Measurements from ENCODE around the gene KIAA1614. TPM values are rescaled to one million over a fixed set of nuclear protein-coding genes. Genes with fewer than 3 reads are reported as not detected.

KIAA1614 gene
- polyA plus RNA-seq, 1 of the 3 experiments (the other 2 are of a cell fraction), result 1.1 TPM

DNA sequence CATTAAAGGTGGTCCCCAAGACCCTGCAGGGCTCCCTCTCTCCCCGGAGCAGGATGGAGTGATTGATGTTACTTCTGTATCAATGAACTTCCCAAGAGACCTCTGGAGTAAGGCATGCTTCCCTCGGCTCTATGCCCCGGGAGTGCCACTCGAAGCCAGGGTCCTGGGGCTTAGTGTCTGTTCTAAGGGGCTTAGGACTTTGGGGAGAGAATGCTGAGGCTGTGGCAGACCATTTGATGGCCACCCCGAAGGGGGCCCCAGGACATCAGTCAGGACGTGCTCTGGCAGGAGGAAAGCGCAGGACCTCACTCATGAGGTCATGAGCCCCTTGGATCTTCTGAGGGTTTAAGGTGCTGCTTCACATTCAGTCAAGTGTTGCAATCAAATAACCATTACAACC is 7.5 kb downstream of the KIAA1614 start (continued):
- TF ChIP-seq USF1 (IDR thresholded peaks at IDR 0.05; ENCODE audit: borderline replicate concordance, low read depth) (no peak), REST (IDR thresholded peaks at IDR 0.05; ENCODE audit: low read depth, low read length) (no peak), RAD21 (IDR thresholded peaks at IDR 0.05; ENCODE audit: low read length) (no peak), NRF1 (IDR thresholded peaks at IDR 0.05; ENCODE audit: low read depth, low read length) (no peak)

GRCh38 chr1:180920702-180921101 is 8.0 kb downstream of the KIAA1614 start:
- WGBS (ENCODE audit: low lambda C conversion rate), result 86% methylated on average over 8 of the region's 8 CpGs
- no peak overlapping the region for H3K27ac ChIP-seq (ENCODE audit: low read depth in 2 of 2, low read length in 1 of 2)
- no peaks in the 10 kb centered on the region for H3K9me3 ChIP-seq
- H3K36me3 ChIP-seq (replicated peaks in 1 of 2; ENCODE audit: control insufficient read depth in 1 of 2, insufficient read depth in 2 of 2, low read length in 1 of 2), result no peaks in the 10 kb centered on the region
- H3K4me1 ChIP-seq (ENCODE audit: control insufficient read depth in 1 of 2, insufficient read depth in 2 of 2, low read depth in 1 of 2, low read length in 1 of 2), result peaks cover 0 to 25% of the 10 kb centered on the region in 2 experiments; a peak in 2 of 4 replicates
- POLR2A ChIA-PET, result no interaction called here
- no peak overlapping the region for H3K4me2 ChIP-seq
- H3K9ac ChIP-seq, result no peak overlapping the region
- CTCF ChIA-PET, result interaction anchor here (1.0 kb wide), 1 partner anchor 222 kb away, joined by 3 read pairs; no protein-coding TSS in a partner anchor
- H3K4me3 ChIP-seq (ENCODE audit: low read depth in 2 of 2, low read length in 1 of 2), result no peak overlapping the region
- TF ChIP-seq CTCF (IDR thresholded peaks at IDR 0.05) (peak; percentile 35; the same call in 1 of the 2 replicates), MEF2A (IDR thresholded peaks at IDR 0.05; ENCODE audit: borderline replicate concordance, low read depth) (no peak)
- no peaks in the 10 kb centered on the region for H4K20me1 ChIP-seq (ENCODE audit: insufficient read depth)
- no peaks in the 10 kb centered on the region for H3K27me3 ChIP-seq (ENCODE audit: insufficient read depth)
- no peak for DNase-seq
- no peaks in the 10 kb centered on the region for H3K79me2 ChIP-seq (ENCODE audit: insufficient read depth)
- no peaks in the 10 kb centered on the region for H3K9me2 ChIP-seq
- no peaks in the 10 kb centered on the region for H3F3A ChIP-seq (replicated peaks; ENCODE audit: insufficient read depth)
- H2AFZ ChIP-seq (ENCODE audit: low read depth), result no peak overlapping the region

DNA sequence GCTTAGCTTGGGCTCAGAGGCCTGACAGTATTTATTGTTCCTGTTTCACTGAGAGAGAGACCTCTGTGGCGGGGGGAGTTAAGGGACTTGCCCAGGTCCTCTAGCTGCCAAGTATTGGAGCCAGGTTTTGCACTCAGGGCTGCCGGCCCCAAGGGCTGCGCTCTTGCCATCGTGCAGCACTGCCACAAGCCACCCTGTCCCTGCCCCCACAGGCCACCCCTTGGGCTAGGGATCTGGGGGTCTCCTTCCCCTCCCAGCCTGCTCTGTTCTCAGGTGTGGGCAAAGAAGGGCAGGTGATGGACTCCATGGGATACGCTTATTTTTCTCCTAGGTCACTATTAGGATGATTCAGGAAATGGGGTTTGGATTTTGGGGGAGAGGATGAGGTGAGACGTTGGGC is 8.7 kb downstream of the KIAA1614 start:
- H3K9ac ChIP-seq, result no peak overlapping the region
- ChIA-PET POLR2A (no interaction called here), CTCF (interaction anchor here (1.0 kb wide), 1 partner anchor 221 kb away, joined by 3 read pairs; no protein-coding TSS in a partner anchor)
- H3K9me2 ChIP-seq, result no peaks in the 10 kb centered on the region
- H3K36me3 ChIP-seq (replicated peaks in 1 of 2; ENCODE audit: control insufficient read depth in 1 of 2, insufficient read depth in 2 of 2, low read length in 1 of 2), result no peaks in the 10 kb centered on the region
- no peak for DNase-seq
- H4K20me1 ChIP-seq (ENCODE audit: insufficient read depth), result no peaks in the 10 kb centered on the region
- H3K4me3 ChIP-seq (ENCODE audit: low read depth in 2 of 2, low read length in 1 of 2), result no peak overlapping the region
- H3K79me2 ChIP-seq (ENCODE audit: insufficient read depth), result no peaks in the 10 kb centered on the region
- 80% methylated on average over 6 of the region's 6 CpGs for WGBS (ENCODE audit: low lambda C conversion rate)
- H3K4me1 ChIP-seq (ENCODE audit: control insufficient read depth in 1 of 2, insufficient read depth in 2 of 2, low read depth in 1 of 2, low read length in 1 of 2), result peaks cover 6 to 32% of the 10 kb centered on the region in 2 experiments; a peak in 2 of 4 replicates
- H2AFZ ChIP-seq (ENCODE audit: low read depth), result no peak overlapping the region
- H3K4me2 ChIP-seq, result no peak overlapping the region
- no peaks in the 10 kb centered on the region for H3K9me3 ChIP-seq
- no peaks in the 10 kb centered on the region for H3K27me3 ChIP-seq (ENCODE audit: insufficient read depth)
- no peak for TF ChIP-seq NRF1 (IDR thresholded peaks at IDR 0.05; ENCODE audit: low read depth, low read length)
- H3F3A ChIP-seq (replicated peaks; ENCODE audit: insufficient read depth), result no peaks in the 10 kb centered on the region
- no peak overlapping the region for H3K27ac ChIP-seq (ENCODE audit: low read depth in 2 of 2, low read length in 1 of 2)
